ENCODE measurements around the gene CTSV.

The CTSV gene

GRCh38 chr9:97064176-97064575 lies 25.2 kb upstream of the CTSV start (continued):
- TF ChIP-seq ZNF585B (tag by site-specific recombination; IDR thresholded peaks at IDR 0.05) (no peak), ZBTB49 (tag by site-specific recombination; IDR thresholded peaks at IDR 0.05; ENCODE audit: low read depth) (no peak), MYNN (tag by site-specific recombination; IDR thresholded peaks at IDR 0.05; ENCODE audit: borderline replicate concordance) (no peak), ZNF132 (tag by site-specific recombination; IDR thresholded peaks at IDR 0.05; ENCODE audit: borderline replicate concordance) (no peak)

- Histone ChIP-seq H3K4me3 (ENCODE audit: low read depth, low read length) (no peak overlapping the region), H3K4me1 (ENCODE audit: control insufficient read depth, insufficient read depth, low read length) (no peaks in the 10 kb centered on the region), H3K36me3 (ENCODE audit: control insufficient read depth in 2 of 2, insufficient read depth in 1 of 2, low read length in 2 of 2) (no peaks in the 10 kb centered on the region), H3K9me3 (ENCODE audit: control insufficient read depth, insufficient read depth, low read depth, low read length) (no peaks in the 10 kb centered on the region), H3K27ac (ENCODE audit: extremely low read depth, low read depth, low read length) (no peak overlapping the region)
- ChIA-PET POLR2A (no interaction called here), CTCF (interaction anchor here (0.6 kb wide), 1 partner anchor 283 kb away, joined by 3 read pairs; no protein-coding TSS in a partner anchor)
- TF ChIP-seq ZNF585B (tag by site-specific recombination; IDR thresholded peaks at IDR 0.05), result no peak
- TF ChIP-seq ZNF549 (tag by site-specific recombination; IDR thresholded peaks at IDR 0.05), result no peak
- no peak for TF ChIP-seq ZNF529 (tag by site-specific recombination; IDR thresholded peaks at IDR 0.05; ENCODE audit: insufficient replicate concordance)
- no peak for TF ChIP-seq ZNF16 (tag by site-specific recombination; IDR thresholded peaks at IDR 0.05; ENCODE audit: low read depth)
Observed at GRCh38 chr9:97060796-97061195, 21.9 kb upstream of the CTSV start.

DNA sequence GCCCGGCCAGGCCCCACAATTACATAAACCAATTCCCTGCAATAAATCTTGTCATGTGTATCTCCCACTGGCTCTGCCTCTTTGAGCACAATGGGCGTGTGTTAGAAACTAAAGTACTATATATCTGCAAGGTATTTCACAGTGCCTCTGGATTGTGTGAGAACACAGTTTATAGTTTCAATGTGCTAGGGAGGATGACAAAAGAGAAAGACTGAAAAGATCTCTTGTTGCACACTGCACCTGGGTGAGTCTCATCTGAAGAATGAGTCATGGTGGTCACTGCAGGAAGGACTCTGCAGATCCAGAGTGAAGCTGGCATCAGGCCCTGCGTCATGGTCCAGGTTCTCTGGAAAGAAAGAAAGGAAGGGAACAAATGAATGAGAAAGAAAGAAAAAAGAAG lies 20.7 kb upstream of the CTSV start:
- CTCF ChIA-PET, result interaction anchor here (0.7 kb wide), 2 partner anchors 25 to 178 kb away, joined by 3 to 4 read pairs; no protein-coding TSS in a partner anchor
- H3K27ac ChIP-seq (ENCODE audit: extremely low read depth, low read depth, low read length), result no peak overlapping the region
- POLR2A ChIA-PET, result no interaction called here
- no peak overlapping the region for H3K4me3 ChIP-seq (ENCODE audit: low read depth, low read length)
- no peaks in the 10 kb centered on the region for H3K4me1 ChIP-seq (ENCODE audit: control insufficient read depth, insufficient read depth, low read length)
- no peaks in the 10 kb centered on the region for H3K9me3 ChIP-seq (ENCODE audit: control insufficient read depth, insufficient read depth, low read depth, low read length)
- TF ChIP-seq PRDM1 (tag by site-specific recombination; IDR thresholded peaks at IDR 0.05), result 0 out of 2 replicates have a peak, but pooled peaks have one; percentile 11
- no peak for TF ChIP-seq KLF1 (tag by site-specific recombination; IDR thresholded peaks at IDR 0.05)
- peak; percentile 73 for TF ChIP-seq ZNF366 (tag by site-specific recombination; conservative IDR thresholded peaks at IDR 0.05)
- no peak for TF ChIP-seq ZNF138 (tag by site-specific recombination; IDR thresholded peaks at IDR 0.05; ENCODE audit: borderline replicate concordance)
- no peak for TF ChIP-seq INSM2 (tag by site-specific recombination; IDR thresholded peaks at IDR 0.05)
- TF ChIP-seq ZNF623 (tag by site-specific recombination; IDR thresholded peaks at IDR 0.05), result no peak
- no peaks in the 10 kb centered on the region for H3K36me3 ChIP-seq (ENCODE audit: control insufficient read depth in 2 of 2, insufficient read depth in 1 of 2, low read length in 2 of 2)

- Histone ChIP-seq H3K27ac (ENCODE audit: extremely low read depth, low read depth, low read length) (no peak overlapping the region), H3K4me3 (ENCODE audit: low read depth, low read length) (no peak overlapping the region), H3K36me3 (ENCODE audit: control insufficient read depth in 2 of 2, insufficient read depth in 1 of 2, low read length in 2 of 2) (no peaks in the 10 kb centered on the region), H3K9me3 (ENCODE audit: control insufficient read depth, insufficient read depth, low read depth, low read length) (no peaks in the 10 kb centered on the region), H3K4me1 (ENCODE audit: control insufficient read depth, insufficient read depth, low read length) (no peaks in the 10 kb centered on the region)
- ChIA-PET POLR2A (interaction anchor here (0.7 kb wide), 1 partner anchor 46 kb away, joined by 4 read pairs; no protein-coding TSS in a partner anchor), CTCF (no interaction called here)
- no peak for TF ChIP-seq ZNF214 (tag by site-specific recombination; IDR thresholded peaks at IDR 0.05; ENCODE audit: borderline replicate concordance)
- no peak for TF ChIP-seq ZNF19 (tag by site-specific recombination; IDR thresholded peaks at IDR 0.05; ENCODE audit: low read depth)
- TF ChIP-seq ZBTB1 (tag by site-specific recombination; IDR thresholded peaks at IDR 0.05), result no peak
- TF ChIP-seq ZNF645 (tag by site-specific recombination; IDR thresholded peaks at IDR 0.05), result no peak
- no peak for TF ChIP-seq ZNF404 (tag by site-specific recombination; IDR thresholded peaks at IDR 0.05)
- TF ChIP-seq ZNF544 (tag by site-specific recombination; IDR thresholded peaks at IDR 0.05), result no peak
- TF ChIP-seq ZBTB48 (tag by site-specific recombination; IDR thresholded peaks at IDR 0.05), result no peak
- TF ChIP-seq ZNF561 (tag by site-specific recombination; IDR thresholded peaks at IDR 0.05; ENCODE audit: borderline replicate concordance), result no peak
- TF ChIP-seq GLIS1 (tag by site-specific recombination; IDR thresholded peaks at IDR 0.05), result no peak
- TF ChIP-seq ZNF488 (tag by site-specific recombination; IDR thresholded peaks at IDR 0.05), result no peak
Observed at GRCh38 chr9:97057651-97058050, 18.7 kb upstream of the CTSV start.
